Measurements from ENCODE around the gene ONECUT2.

The ONECUT2 gene

GRCh38 chr18:57439985-57440330 lies 4.8 kb downstream of the ONECUT2 start:
- TF ChIP-seq CTCF (IDR thresholded peaks at IDR 0.05; ENCODE audit: low read depth, low read length), result no peak
- no peak overlapping the region for H3K4me3 ChIP-seq (replicated peaks in 1 of 2; ENCODE audit: low read depth in 2 of 2, low read length in 2 of 2)
- no peak for DNase-seq (ENCODE audit: low read depth in 2 of 2)

DNA sequence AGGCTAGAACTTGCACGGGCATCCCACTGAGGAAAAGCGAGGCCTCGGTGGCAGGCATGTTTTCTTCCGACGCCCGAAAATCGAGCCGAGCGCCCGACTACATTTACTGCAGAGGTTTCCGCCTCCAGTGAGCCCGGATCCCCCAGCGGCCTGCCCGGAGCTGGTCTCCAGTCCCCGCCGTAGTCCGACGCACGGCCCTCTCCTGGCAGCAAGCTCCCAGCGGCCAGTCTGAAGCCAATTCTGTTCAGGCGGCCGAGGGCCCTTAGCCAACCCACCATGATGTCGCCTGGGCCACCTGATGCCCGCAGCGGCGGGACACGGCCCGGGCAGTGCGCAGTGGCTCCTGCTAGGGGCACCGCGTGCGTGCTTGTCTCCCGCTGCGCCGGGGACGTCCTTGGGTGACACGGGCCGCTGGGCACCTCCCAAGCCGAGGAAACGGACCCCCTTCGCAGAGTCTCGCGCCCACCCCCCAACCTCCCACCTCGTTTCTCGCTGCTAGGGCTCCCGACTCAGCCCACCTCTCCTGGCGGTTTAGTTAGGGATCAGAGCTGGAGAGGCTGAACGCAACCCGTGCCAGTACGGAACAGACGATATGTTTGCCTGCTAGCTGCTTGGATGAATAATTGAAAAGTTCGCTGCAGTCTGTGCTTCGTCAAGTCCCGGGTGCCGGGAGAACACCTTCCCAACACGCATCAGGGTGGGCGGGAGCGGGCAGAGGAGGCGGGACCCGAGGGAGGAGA lies 5.3 kb downstream of the ONECUT2 start:
- DNase-seq (ENCODE audit: low read depth in 2 of 2), result no peak
- H3K4me3 ChIP-seq (replicated peaks in 1 of 2; ENCODE audit: low read depth in 2 of 2, low read length in 2 of 2), result no peak overlapping the region
- no peak for TF ChIP-seq CTCF (IDR thresholded peaks at IDR 0.05; ENCODE audit: low read depth, low read length)

- TF ChIP-seq CTCF (IDR thresholded peaks at IDR 0.05; ENCODE audit: low read depth, low read length), result no peak
- H3K4me3 ChIP-seq (replicated peaks in 1 of 2; ENCODE audit: low read depth in 2 of 2, low read length in 2 of 2), result no peak overlapping the region
- DNase-seq (ENCODE audit: low read depth in 2 of 2), result peak in 1 of 2 donors; percentile 46
These were observed 6.1 kb downstream of the ONECUT2 start for GRCh38 chr18:57441071-57441794.

DNA sequence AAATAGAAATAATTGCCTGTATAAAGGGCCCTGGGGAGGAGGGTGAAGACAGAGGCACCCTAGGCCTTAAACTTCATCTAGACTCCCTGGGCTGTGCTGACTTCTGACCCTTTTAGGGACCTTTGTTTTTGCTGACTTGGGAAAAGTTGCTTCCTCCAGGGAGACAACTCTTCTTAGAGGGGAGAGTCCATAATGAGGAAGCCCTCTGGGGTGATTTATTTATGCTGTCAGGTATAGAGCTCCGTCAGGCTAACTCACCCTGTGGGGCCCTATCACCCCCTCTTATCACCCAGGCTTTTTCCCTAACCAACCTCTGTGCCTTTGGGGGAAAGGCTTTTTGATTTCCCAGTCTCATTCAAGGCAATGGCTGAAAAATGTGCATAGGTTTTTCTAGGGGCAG lies 8.1 kb downstream of the ONECUT2 start:
- no peak overlapping the region for H3K4me3 ChIP-seq (replicated peaks in 1 of 2; ENCODE audit: low read depth in 2 of 2, low read length in 2 of 2)
- DNase-seq (ENCODE audit: low read depth in 2 of 2), result no peak
- no peak for TF ChIP-seq CTCF (IDR thresholded peaks at IDR 0.05; ENCODE audit: low read depth, low read length)

GRCh38 chr18:57443702-57444101 lies 8.5 kb downstream of the ONECUT2 start:
- no peak for TF ChIP-seq CTCF (IDR thresholded peaks at IDR 0.05; ENCODE audit: low read depth, low read length)
- no peak for DNase-seq (ENCODE audit: low read depth in 2 of 2)

DNA sequence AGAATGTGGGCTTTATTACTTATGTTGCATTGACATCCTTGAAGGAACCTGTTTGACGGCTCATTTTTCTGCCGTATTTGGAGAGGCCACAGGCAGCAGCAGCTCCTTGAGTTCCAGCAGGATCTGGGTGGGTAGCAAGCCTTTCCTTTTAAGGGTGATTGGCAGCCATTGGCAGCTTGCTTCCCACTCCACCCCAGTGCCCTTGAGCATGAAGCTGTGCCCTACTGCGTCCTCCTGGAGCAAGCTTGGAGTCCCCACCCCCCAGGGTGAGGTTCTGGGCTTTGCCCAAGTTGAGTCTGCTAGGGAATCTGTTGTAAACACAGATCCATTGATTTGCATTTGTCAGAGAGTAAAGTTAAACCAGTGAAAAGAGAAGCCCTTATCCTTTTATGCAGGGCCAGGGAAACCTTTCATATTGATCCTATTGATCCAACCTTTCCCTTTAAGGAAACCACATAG lies 9.2 kb downstream of the ONECUT2 start:
- no peak for TF ChIP-seq CTCF (IDR thresholded peaks at IDR 0.05; ENCODE audit: low read depth, low read length)
- DNase-seq (ENCODE audit: low read depth in 2 of 2), result no peak
- H3K4me3 ChIP-seq (replicated peaks in 1 of 2; ENCODE audit: low read depth in 2 of 2, low read length in 2 of 2), result no peak overlapping the region

More at GRCh38 chr18:57443702-57444101, 8.5 kb downstream of the ONECUT2 start:
- no peak overlapping the region for H3K4me3 ChIP-seq (replicated peaks in 1 of 2; ENCODE audit: low read depth in 2 of 2, low read length in 2 of 2)
